Measurements from ENCODE around the gene NUDT16L1.

GRCh38 chr16:4694642-4695451, 1.5 kb downstream of the NUDT16L1 start:
- TF ChIP-seq EZH2 (IDR thresholded peaks at IDR 0.05) (no peak), FOXP2 (optimal IDR thresholded peaks at IDR 0.05; ENCODE audit: control extremely low read depth, extremely low read length, insufficient read depth) (no peak)
